GM21786 (cell line): ENCODE data around the gene PROX2.

ENCODE experiments used
- ATAC-seq: cut with Tn5 transposase; IDR thresholded peaks from one replicate; pipeline ENCODE4 v1.9.1; 2021; ENCODE audit not compliant: unreplicated experiment

PROX2 gene

DNA sequence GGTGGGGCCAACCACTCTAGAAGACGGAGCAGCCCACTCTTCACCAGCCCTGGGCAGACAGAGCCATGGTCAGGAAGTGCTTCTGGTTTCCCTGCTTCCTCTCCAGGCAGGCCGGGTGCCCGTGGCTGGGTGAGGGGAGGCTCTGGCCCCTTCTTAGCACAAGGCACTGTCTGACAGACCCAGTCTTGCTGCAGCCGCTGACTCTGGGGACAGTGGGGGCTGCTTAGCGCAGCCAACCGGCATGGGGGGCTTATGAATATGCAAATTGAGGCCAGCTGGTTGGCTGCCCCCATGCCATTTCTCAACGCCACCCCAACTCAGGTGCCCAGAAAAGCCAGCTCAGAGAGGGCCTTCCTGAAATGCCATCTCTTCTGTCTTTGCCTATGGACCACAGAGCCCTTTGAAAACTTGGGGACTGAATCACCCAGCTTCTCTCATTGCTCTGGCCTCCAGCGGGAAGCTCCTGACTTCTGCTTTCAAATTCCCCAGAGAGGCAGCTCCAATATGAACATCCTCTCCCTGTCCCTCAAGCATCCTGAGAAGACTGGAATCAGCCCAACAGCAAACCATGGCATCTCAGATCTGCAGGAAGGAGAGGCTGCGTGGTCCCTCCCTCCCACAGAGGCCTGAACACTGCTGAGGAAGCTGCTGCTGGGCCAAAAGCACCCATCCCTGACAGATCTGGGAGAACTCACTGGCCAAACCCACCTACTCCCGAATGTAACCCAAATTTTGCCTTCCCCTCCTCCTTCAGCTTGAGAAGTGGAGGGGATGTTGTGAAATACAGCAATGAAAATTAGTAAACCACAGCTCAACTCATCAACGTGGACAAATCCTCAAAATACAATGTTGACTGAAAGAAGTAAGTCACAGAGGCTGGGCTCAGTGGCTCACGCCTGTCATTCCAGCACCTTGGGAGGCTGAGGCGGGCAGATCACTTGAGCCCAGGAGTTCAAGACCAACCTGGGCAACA is at the start of gene PROX2:
Gene PROX2, minus strand, starts transcription at position 205 of the 973 bp plus-strand sequence. CDS start 12,311 bp downstream, outside the sequence.
- ATAC-seq = no peak

DNA sequence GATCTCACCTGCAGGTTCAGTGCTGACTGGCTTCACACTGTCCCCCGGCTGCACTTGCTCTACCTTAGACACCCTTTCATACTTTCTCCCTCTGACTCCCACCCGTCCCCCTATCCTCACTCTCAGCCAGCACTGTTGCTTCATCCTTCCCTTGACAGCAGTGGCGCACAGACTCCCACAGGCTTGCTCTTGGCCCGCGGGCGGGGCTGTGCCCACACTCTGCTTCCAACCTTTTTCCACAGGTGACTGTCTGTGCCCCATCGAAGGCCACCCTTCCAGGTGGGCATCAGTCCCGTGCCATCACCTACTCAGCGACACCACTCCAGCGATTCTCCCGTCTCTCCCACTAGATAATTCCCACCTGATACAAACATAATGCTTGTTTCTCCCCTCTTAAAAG is 48.1 kb upstream of the PROX2 start:
- ATAC-seq = no peak

- peak; percentile 78 for ATAC-seq
Observed at GRCh38 chr14:74922752-74923401, 46.9 kb upstream of the PROX2 start, which contains the start of gene RPS6KL1. TSS of gene RPS6KL1 (minus strand) at chr14:74923260. CDS start at chr14:74921541, 1,719 bp downstream.

GRCh38 chr14:74921987-74922751 is 46.2 kb upstream of the PROX2 start:
- no peak for ATAC-seq

GRCh38 chr14:74921053-74921620 is 45.2 kb upstream of the PROX2 start:
- no peak for ATAC-seq

GRCh38 chr14:74920281-74920680 is 44.3 kb upstream of the PROX2 start:
- no peak for ATAC-seq

- ATAC-seq = no peak
Observed at GRCh38 chr14:74919421-74920165, 43.6 kb upstream of the PROX2 start.

GRCh38 chr14:74918380-74918779 is 42.4 kb upstream of the PROX2 start:
- ATAC-seq = no peak

DNA sequence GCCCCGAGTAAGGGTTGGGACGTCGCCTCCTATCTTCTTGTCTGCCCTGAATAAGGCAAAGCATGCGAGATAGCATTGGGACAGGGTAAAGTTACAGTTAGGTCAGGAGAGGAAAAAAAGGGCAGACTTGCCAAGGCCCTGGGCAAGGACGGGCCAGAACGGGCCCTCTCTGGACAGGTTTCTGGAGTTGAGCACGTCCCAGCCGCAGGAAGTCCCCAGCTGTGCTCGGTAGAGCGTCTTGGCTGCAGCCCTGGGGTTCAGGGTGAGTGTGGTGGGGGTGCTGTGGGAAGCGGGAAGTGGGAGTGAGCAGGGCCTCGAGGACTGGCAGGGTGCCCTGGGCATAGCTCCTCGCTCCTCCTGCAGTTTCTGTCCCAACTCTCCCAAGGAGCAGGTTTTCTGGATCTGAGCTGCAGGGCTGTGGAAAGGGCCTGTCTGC is 41.7 kb upstream of the PROX2 start:
- no peak for ATAC-seq

DNA sequence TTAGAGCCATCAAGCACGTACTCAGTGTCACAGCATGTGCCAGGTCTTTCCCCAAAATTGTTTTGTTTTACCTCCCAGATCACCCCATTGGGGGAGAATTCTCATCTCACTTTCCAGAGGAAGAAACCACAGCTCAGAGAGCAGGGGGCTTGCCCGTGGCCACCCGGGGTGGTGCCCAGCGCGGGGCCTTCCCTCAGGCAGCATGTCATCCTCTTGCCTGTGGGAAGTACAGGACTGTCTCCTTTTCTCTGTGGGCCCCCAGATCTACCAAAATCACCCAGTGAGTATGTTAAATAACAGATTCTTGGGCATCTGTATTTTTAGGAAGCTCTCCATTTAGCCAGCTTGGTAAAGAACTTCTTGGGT is 41.2 kb upstream of the PROX2 start:
- no peak for ATAC-seq

DNA sequence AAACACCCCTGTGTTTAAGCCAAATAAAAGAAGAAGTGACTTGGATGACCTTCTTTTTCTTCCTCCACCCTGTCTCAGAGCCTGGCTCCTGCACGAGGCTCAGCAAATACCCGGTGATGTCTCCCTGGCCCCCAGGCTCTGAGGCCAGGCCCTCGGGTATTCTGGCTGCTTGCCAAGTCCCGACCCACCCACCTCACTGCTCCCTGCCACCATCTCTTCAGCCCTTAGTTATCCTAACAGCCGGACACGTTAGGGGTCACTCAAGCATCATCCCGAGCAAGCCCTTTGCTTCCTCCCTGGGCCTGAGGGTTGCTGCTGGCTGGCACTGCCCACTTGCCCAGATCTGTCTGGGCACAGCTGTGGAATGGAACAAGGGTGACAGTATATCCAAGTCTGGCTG is 39.9 kb upstream of the PROX2 start:
- no peak for ATAC-seq

- no peak for ATAC-seq
Observed at GRCh38 chr14:74915426-74915825, 39.5 kb upstream of the PROX2 start.

DNA sequence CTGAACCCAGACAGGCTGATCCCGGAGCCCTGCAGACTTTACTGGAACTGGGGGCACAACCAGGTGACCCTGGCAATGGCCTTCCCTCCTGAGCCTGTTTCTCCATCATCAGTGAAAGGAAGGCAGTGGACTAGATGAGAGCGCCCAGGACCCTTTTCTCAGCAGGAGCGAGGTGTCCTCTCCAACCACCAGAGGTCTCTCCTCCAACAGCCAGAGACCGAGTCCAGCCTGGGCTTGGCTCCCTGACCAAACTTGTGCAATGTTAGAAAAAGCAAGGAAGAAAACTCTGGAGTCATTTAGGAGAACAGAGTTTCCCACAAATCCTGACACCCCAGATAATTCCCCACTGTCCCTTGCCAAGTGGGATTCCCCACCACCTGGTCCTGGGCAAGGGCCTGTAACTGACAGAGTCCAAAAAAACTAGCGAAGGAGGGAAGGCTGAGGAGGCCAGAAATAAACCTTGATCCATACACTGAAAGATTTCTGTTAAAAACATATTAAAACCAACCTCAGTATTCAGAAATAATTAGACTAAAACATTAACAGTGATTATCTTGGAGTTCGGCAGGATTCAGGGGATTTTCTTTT is 38.1 kb upstream of the PROX2 start:
- ATAC-seq = no peak

DNA sequence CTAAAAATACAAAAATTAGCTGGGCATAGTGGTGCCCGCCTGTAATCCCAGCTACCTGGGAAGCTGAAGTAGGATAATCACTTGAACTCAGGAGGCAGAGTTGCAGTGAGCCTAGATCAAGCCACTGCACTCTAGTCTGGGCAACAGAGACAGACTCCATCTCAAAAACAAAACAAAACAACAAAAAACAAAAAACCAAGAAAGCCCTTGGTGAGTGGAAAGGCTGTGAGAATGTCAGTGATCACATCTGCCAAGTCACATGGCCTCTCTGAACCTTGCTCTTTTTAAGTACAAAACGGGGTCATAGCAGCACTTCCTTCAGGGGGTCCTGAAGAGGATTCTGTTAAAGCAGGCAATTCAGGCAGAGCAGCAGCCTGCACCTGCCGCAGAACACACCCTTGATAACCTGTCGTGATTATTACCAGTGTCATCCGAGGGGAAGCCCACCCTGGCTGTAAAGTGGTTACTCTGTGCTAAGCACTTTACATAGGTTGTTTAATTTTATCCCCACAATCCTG is 37.5 kb upstream of the PROX2 start:
- ATAC-seq = no peak

- no peak for ATAC-seq
Observed at GRCh38 chr14:74912801-74913200, 36.9 kb upstream of the PROX2 start.

DNA sequence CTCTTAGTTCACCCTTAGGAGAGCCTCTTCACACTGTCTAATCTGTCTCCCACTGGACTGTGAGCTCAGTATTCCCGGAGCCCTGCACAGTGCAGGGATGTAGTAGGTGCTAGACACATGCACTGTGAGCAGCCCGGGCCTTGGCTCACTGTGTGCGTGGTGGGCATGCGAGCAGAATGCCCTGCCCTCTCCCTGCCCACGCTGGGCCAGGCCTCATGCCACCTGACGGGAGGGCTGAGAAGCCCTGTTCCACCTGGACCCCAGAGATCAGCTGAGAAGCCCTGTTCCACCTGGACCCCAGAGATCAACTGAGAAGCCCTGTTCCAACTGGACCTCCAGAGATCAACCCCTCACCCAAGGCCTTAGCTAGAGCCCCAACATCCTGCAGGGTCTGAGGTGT is 36.2 kb upstream of the PROX2 start:
- ATAC-seq = no peak

GRCh38 chr14:74911704-74912103 is 35.8 kb upstream of the PROX2 start:
- ATAC-seq = no peak

DNA sequence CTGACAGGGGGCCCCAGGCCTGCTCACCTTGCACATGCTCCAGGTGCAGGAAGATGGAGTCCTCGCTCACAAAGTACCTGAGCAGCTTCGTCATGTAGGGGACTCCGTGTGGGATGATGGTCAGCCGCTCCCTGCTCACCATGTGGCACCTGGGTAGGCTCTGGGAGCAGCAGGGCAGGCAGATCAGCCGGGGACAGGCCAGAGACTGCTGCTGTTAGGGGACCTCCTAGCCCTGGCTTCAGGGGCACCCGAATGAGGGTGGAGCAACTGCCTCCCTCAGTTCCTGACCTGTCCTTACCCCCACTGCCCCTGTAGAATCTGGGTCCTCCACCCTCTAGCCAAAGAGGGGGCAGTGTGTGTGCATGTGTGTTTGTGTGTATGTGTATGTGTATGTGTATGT is 35.3 kb upstream of the PROX2 start:
- ATAC-seq = no peak

DNA sequence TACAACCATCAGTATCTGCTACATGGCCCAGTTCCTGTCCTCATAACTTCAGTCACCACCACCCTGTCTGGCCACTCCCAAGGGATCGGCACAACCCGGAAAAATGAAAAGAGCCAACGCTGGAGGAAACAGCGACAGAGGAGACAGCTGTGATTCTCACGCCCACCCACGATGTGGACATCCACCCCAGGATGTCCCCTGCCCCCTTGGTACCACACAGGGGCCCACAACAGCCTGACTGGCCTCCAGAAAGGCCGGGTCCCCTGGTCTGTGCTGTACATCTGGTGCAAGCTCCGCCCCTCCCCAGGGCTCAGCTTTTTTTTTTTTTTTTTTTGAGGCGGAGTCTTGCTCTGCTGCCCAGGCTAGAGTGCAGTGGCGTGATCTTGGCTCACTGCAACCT is 34.6 kb upstream of the PROX2 start:
- ATAC-seq = no peak

DNA sequence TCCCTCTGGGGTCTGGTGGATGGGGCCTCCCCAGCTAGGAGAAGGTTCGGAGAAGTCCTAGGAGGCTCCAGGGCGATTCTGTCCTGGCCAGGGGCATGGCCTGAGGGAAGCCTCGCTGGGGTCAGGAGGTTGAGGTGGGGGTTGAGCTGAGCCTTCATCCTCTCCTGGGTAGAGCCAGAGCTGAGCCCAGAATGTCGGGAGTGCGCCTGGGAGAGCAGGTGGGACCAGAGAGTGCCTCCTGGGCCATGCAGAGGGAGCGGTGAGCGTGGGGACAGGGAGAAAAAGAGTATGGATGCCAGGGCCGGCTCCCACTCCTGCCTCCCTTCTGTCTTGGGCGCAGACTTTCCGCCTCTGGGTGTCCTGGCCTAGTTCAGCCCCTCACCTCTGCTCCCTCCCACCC is 34.0 kb upstream of the PROX2 start:
- no peak for ATAC-seq
